HG02973 (cell line): ENCODE measurements around the gene TYRP1.

ENCODE experiments used
- ATAC-seq: cut with Tn5 transposase; IDR thresholded peaks from one replicate; pipeline ENCODE4 v1.9.1; 2021; ENCODE audit warnings: moderate library complexity; ENCODE audit not compliant: unreplicated experiment

Gene TYRP1

GRCh38 chr9:12730198-12730597, 37.0 kb downstream of the TYRP1 start:
- ATAC-seq = no peak

GRCh38 chr9:12730927-12731326, 37.7 kb downstream of the TYRP1 start:
- no peak for ATAC-seq

GRCh38 chr9:12732971-12733370, 39.8 kb downstream of the TYRP1 start:
- no peak for ATAC-seq

- ATAC-seq = no peak
Measured at GRCh38 chr9:12735665-12736064, 42.5 kb downstream of the TYRP1 start.

GRCh38 chr9:12737871-12738270, 44.7 kb downstream of the TYRP1 start:
- ATAC-seq = no peak

GRCh38 chr9:12739014-12739652, 45.9 kb downstream of the TYRP1 start:
- no peak for ATAC-seq

GRCh38 chr9:12740845-12741244, 47.7 kb downstream of the TYRP1 start:
- ATAC-seq = no peak

- no peak for ATAC-seq
Measured at GRCh38 chr9:12748016-12748415, 54.8 kb downstream of the TYRP1 start.

- ATAC-seq = no peak
Measured at GRCh38 chr9:12748954-12749353, 55.8 kb downstream of the TYRP1 start.

GRCh38 chr9:12753931-12754330, 60.7 kb downstream of the TYRP1 start:
- no peak for ATAC-seq

- ATAC-seq = no peak
Measured at GRCh38 chr9:12759761-12760160, 66.6 kb downstream of the TYRP1 start.
